Spleen (tissue), 11 donors: Measurements from ENCODE around the gene ART4. TPM values are rescaled to one million over a fixed set of nuclear protein-coding genes. Genes with fewer than 3 reads are reported as not detected.
A peak's percentile ranks its signal among the peaks of the same experiment; 100 is the strongest.

Experiments used
- DNase-seq: peaks from one replicate; pipeline ENCODE4 v3.0.0-alpha.2; 2020
- H3K27ac ChIP-seq, 8 donors: fragments of 200-600 bp; sonication (generic) in 7 of 8; 1 replicate in 4 of 8; 2 replicates in 4 of 8; pipeline versions ENCODE4 v1.5.0 to v1.8.0; 2016 to 2021; ENCODE audit warnings: inconsistent platforms in 4 of 8, mild to moderate bottlenecking in 4 of 8, moderate library complexity in 1 of 8
- H3K27me3 ChIP-seq, 7 donors: fragments of 200-600 bp; sonication (generic) in 6 of 7; replicated peaks in 1 of 7; 1 replicate in 4 of 7; 2 replicates in 3 of 7; pipeline versions ENCODE4 v1.5.0 to v1.8.0; 2016 to 2021; ENCODE audit warnings: inconsistent platforms in 3 of 7, mild to moderate bottlenecking in 1 of 7
- H3K36me3 ChIP-seq, 6 donors: fragments of 200-600 bp; sonication (generic) in 5 of 6; 1 replicate in 4 of 6; 2 replicates in 2 of 6; pipeline versions ENCODE4 v1.5.0 to v1.8.0; 2016 to 2021; ENCODE audit warnings: inconsistent platforms in 2 of 6
- H3K4me1 ChIP-seq, 6 donors: fragments of 200-600 bp; sonication (generic) in 5 of 6; 1 replicate in 3 of 6; 2 replicates in 3 of 6; pipeline versions ENCODE4 v1.5.0 to v1.8.0; 2016 to 2021; ENCODE audit warnings: inconsistent platforms in 3 of 6
- H3K4me3 ChIP-seq, 8 donors: fragments of 200-600 bp; sonication (generic) in 7 of 8; 1 replicate in 4 of 8; 2 replicates in 4 of 8; pipeline versions ENCODE4 v1.5.0 to v1.8.0; 2016 to 2021; ENCODE audit warnings: inconsistent platforms in 4 of 8, mild to moderate bottlenecking in 4 of 8, moderate library complexity in 2 of 8
- H3K9me3 ChIP-seq, 8 donors: fragments of 200-600 bp; sonication (generic) in 7 of 8; 1 replicate in 4 of 8; 2 replicates in 4 of 8; pipeline versions ENCODE4 v1.5.0 to v1.8.0; 2016 to 2021; ENCODE audit warnings: inconsistent platforms in 4 of 8
- POLR2A ChIP-seq, 3 donors: fragments of 450-650 bp; IDR thresholded peaks; one replicate each; pipeline ENCODE4 v1.5.1; 2017; ENCODE audit warnings: antibody characterized with exemption in 3 of 3, mild to moderate bottlenecking in 1 of 3
- POLR2AphosphoS5 ChIP-seq, 3 donors: sonication (generic); formaldehyde crosslinking; IDR thresholded peaks; one replicate each; pipeline ENCODE4 v1.5.1; 2017; ENCODE audit warnings: antibody characterized with exemption in 3 of 3
- WGBS, 5 donors: extraction: QIAGEN DNeasy Blood & Tissue Kit in 3 of 5; methylation state at CpG; one replicate each; pipeline versions ENCODE4 v1.1.5 to v1.1.7; 2013 to 2018; 5-methylcytosine and 5-hydroxymethylcytosine counted together
- intact Hi-C: fragments of 100-400 bp; cut with DNase I; formaldehyde crosslinking; loops from one replicate; pipeline ENCODE4 v1.15.0; 2023; ENCODE audit warnings: low total_unique reads
- polyA plus RNA-seq, 3 donors: library from polyadenylated mRNA; stranded (reverse); fragments of 200-250 nt; gene quantifications; one replicate each; pipeline ENCODE4 v1.2.1, GENCODE V29; 2013
- total RNA-seq, 7 donors: library from RNA; depleted of rRNA in 3 of 7; stranded (reverse); fragments of >200 nt in 3 of 7; fragmentation: NEBNext Ultra II Directional in 4 of 7; extraction: Animal tissue kit (Norgen Biotek cat#: 25700) in 4 of 7; gene quantifications; one replicate each; pipeline versions ENCODE4 v1.1.0 to v1.2.1, GENCODE V29; 2016 to 2021
- TF ChIP-seq, protein P1 (sequence below), 11 experiments: fragments of 200-600 bp in 7 of 11; fragments of 450-650 bp in 4 of 11; sonication (generic) in 4 of 11; IDR thresholded peaks in 8 of 11; conservative IDR thresholded peaks in 3 of 11; 1 replicate in 7 of 11; 2 replicates in 4 of 11; pipeline versions ENCODE4 v1.4.0 to v1.8.0; 2016 to 2021; ENCODE audit warnings: antibody characterized with exemption in 11 of 11, inconsistent platforms in 4 of 11, mild to moderate bottlenecking in 1 of 11
- donor health status: healthy with polysubstance abuse.
- donor health status: DM: no; HTN: no; CAD: no; lungs with moderate emphysema.
- donor health status: DM: no; HTN: no; CAD: no.
- donor health status: Bipolar disorder and iron deficiency.
- donor health status: healthy.
- donor health status: DM: no; HTN: no; CAD: no.
- donor health status: DM: yes; HTN: yes; CAD: no.

Gene ART4
- total and polyA plus RNA-seq, 10 donors, result 2.3 to 46.1 (median 18.1) TPM

DNA sequence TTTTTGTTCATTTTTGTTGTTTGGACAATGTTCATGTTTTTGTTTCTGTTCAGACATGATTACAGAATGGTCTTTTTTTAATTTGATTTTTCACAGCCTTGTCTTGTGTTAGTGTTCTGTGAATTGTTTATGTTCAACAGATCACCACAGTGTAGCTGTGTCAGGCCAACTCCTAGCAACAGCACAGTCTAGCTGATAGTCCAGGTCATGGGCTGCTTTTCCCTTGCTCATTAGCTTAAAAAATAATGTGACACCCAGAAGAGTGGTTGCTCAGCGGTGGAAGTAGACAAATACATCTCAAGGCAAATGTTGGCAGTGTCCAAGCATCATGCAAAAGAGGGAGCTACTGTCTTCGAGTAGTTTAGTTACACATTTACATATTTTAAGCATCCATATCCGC lies 62.5 kb downstream of the ART4 start:
- Histone ChIP-seq H3K27me3 (no peaks in the 10 kb centered on the region), H3K9me3 (no peaks in the 10 kb centered on the region), H3K36me3 (peaks cover 0 to 23% (median 9%) of the 10 kb centered on the region in 6 donors), H3K27ac (no peak overlapping the region), H3K4me1 (peaks cover 0 to 12% (median 7%) of the 10 kb centered on the region in 6 donors), H3K4me3 (no peak overlapping the region)
- TF ChIP-seq, protein P1, sequence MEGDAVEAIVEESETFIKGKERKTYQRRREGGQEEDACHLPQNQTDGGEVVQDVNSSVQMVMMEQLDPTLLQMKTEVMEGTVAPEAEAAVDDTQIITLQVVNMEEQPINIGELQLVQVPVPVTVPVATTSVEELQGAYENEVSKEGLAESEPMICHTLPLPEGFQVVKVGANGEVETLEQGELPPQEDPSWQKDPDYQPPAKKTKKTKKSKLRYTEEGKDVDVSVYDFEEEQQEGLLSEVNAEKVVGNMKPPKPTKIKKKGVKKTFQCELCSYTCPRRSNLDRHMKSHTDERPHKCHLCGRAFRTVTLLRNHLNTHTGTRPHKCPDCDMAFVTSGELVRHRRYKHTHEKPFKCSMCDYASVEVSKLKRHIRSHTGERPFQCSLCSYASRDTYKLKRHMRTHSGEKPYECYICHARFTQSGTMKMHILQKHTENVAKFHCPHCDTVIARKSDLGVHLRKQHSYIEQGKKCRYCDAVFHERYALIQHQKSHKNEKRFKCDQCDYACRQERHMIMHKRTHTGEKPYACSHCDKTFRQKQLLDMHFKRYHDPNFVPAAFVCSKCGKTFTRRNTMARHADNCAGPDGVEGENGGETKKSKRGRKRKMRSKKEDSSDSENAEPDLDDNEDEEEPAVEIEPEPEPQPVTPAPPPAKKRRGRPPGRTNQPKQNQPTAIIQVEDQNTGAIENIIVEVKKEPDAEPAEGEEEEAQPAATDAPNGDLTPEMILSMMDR (IDR thresholded peaks at IDR 0.05 in 8 of 11, conservative IDR thresholded peaks at IDR 0.05 in 3 of 11), result no peak
- TF ChIP-seq POLR2AphosphoS5 (IDR thresholded peaks at IDR 0.05) (no peak), POLR2A (IDR thresholded peaks at IDR 0.05) (no peak)
- no peak for DNase-seq
- 88 to 94% (median 91%) methylated on average over 3 of the region's 3 CpGs for WGBS, 5 donors
- intact Hi-C loops, result no loop called here

GRCh38 chr12:14779834-14780233 lies 63.5 kb downstream of the ART4 start:
- DNase-seq, result no peak
- Histone ChIP-seq H3K4me1 (peaks cover 0 to 22% (median 15%) of the 10 kb centered on the region in 6 donors), H3K27me3 (no peaks in the 10 kb centered on the region), H3K9me3 (no peaks in the 10 kb centered on the region), H3K27ac (no peak overlapping the region), H3K36me3 (peaks cover 0 to 12% (median under 1%) of the 10 kb centered on the region in 6 donors), H3K4me3 (no peak overlapping the region)
- no peak for TF ChIP-seq POLR2A (IDR thresholded peaks at IDR 0.05)
- TF ChIP-seq, protein P1 (IDR thresholded peaks at IDR 0.05 in 8 of 11, conservative IDR thresholded peaks at IDR 0.05 in 3 of 11), result no peak
- no peak for TF ChIP-seq POLR2AphosphoS5 (IDR thresholded peaks at IDR 0.05)
- intact Hi-C loops, result no loop called here
- 89 to 96% (median 92%) methylated on average over 2 of the region's 2 CpGs for WGBS, 5 donors

GRCh38 chr12:14777271-14777670 lies 66.1 kb downstream of the ART4 start:
- H3K9me3 ChIP-seq, result no peaks in the 10 kb centered on the region
- no peak overlapping the region for H3K27ac ChIP-seq
- TF ChIP-seq POLR2AphosphoS5 (IDR thresholded peaks at IDR 0.05), result no peak
- no peak for TF ChIP-seq POLR2A (IDR thresholded peaks at IDR 0.05)
- TF ChIP-seq, protein P1 (IDR thresholded peaks at IDR 0.05 in 8 of 11, conservative IDR thresholded peaks at IDR 0.05 in 3 of 11), result no peak
- no peaks in the 10 kb centered on the region for H3K27me3 ChIP-seq
- H3K4me3 ChIP-seq, result no peak overlapping the region
- no peaks in the 10 kb centered on the region for H3K36me3 ChIP-seq
- intact Hi-C loops, result no loop called here
- DNase-seq, result no peak
- H3K4me1 ChIP-seq, result peaks cover 0 to 38% (median 22%) of the 10 kb centered on the region in 6 donors
- WGBS, 5 donors, result 71 to 83% (median 73%) methylated on average over 3 of the region's 3 CpGs

GRCh38 chr12:14776236-14776961 lies 66.9 kb downstream of the ART4 start:
- 73 to 89% (median 87%) methylated on average over 5 of the region's 5 CpGs for WGBS, 5 donors
- intact Hi-C loops, result no loop called here
- peak overlapping the region in 4 of 8 donors; percentile 58 to 86 (median 63) for H3K4me3 ChIP-seq

More at GRCh38 chr12:14776236-14776961, 66.9 kb downstream of the ART4 start:
- no peak for TF ChIP-seq POLR2A (IDR thresholded peaks at IDR 0.05)
- TF ChIP-seq POLR2AphosphoS5 (IDR thresholded peaks at IDR 0.05), result no peak
- TF ChIP-seq, protein P1 (IDR thresholded peaks at IDR 0.05 in 8 of 11, conservative IDR thresholded peaks at IDR 0.05 in 3 of 11), result peak in 2 of 11 experiments; percentile 28 to 37
- Histone ChIP-seq H3K27me3 (no peaks in the 10 kb centered on the region), H3K27ac (peak overlapping the region in 6 of 8 donors; percentile 86 to 96 (median 94)), H3K9me3 (no peaks in the 10 kb centered on the region), H3K36me3 (no peaks in the 10 kb centered on the region), H3K4me1 (peaks cover 0 to 47% (median 31%) of the 10 kb centered on the region in 6 donors)
- DNase-seq, result no peak
